Progenitor cell of endocrine pancreas (in vitro differentiated cells): ENCODE data around the gene RUNX3. TPM values are rescaled to one million over a fixed set of nuclear protein-coding genes. Genes with fewer than 3 reads are reported as not detected.
"Not testable (repeated sequence)": the region's sequence is repeated elsewhere in the genome, so short reads cannot be mapped to it uniquely, and the experiment has no call there.

Experiments
- DNase-seq: peaks from one replicate; pipeline ENCODE4 v3.0.0; 2021; ENCODE audit warnings: low spot score; ENCODE audit not compliant: unreplicated experiment
- H3K27ac Mint-ChIP-seq: 2 replicates; pipeline ENCODE4 v1.8.0; 2021; ENCODE audit warnings: mild to moderate bottlenecking, moderate library complexity, mixed read lengths
- H3K27me3 Mint-ChIP-seq: 2 replicates; pipeline ENCODE4 v1.8.0; 2021; ENCODE audit warnings: mixed read lengths
- H3K36me3 Mint-ChIP-seq: 2 replicates; pipeline ENCODE4 v1.8.0; 2022; ENCODE audit warnings: mixed read lengths; ENCODE audit not compliant: insufficient read depth
- H3K4me1 Mint-ChIP-seq: 2 replicates; pipeline ENCODE4 v1.8.0; 2021; ENCODE audit warnings: low read depth, mixed read lengths
- H3K4me3 Mint-ChIP-seq: 2 replicates; pipeline ENCODE4 v1.8.0; 2021; ENCODE audit warnings: low read depth, mild to moderate bottlenecking, moderate library complexity, mixed read lengths
- H3K9me3 Mint-ChIP-seq: 2 replicates; pipeline ENCODE4 v1.8.0; 2021; ENCODE audit warnings: low read depth, mixed read lengths
- CTCF ChIP-seq: fragments of 200-600 bp; sonication (generic); IDR thresholded peaks from one replicate; pipeline ENCODE4 v1.5.0; 2021; ENCODE audit warnings: antibody characterized with exemption, mild to moderate bottlenecking; ENCODE audit not compliant: unreplicated experiment
- total RNA-seq: library from RNA; stranded (reverse); gene quantifications from 2 replicates; pipeline ENCODE4 v1.2.1, GENCODE V29; 2021

RUNX3 gene
- total RNA-seq, 1 donor from 2014 or later: not detected

GRCh38 chr1:24910751-24911650, 19.1 kb downstream of the RUNX3 start:
- Mint-ChIP-seq H3K4me1 (peaks cover 3% of the 10 kb centered on the region), H3K4me3 (no peak overlapping the region), H3K9me3 (peaks cover 6% of the 10 kb centered on the region), H3K27me3 (peaks cover 12% of the 10 kb centered on the region), H3K27ac (no peak overlapping the region), H3K36me3 (no peaks in the 10 kb centered on the region)
- no peak for DNase-seq
- TF ChIP-seq CTCF: no peak

DNA sequence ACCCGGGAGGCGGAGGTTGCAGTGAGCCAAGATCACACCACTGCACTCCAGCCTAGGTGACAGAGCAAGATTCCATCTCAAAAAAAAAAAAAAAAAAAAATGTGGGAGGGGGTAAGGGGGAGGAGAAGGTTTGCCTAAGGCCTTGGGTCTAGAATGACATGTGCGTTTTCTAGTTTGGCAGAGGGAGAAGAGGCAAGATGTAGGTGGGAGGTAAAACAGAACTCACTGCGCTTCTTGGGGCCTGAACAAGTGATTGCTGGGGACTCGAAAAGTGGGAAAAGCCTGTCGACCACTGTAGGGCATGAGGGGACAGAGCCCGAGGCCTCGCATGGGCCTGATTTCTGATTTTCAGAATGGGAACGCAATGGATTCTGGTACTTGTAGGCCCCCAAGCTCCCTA, 19.9 kb downstream of the RUNX3 start:
- no peak for DNase-seq
- Mint-ChIP-seq H3K36me3 (no peaks in the 10 kb centered on the region), H3K9me3 (peaks cover 6% of the 10 kb centered on the region), H3K27me3 (peaks cover 10% of the 10 kb centered on the region), H3K4me3 (no peak overlapping the region), H3K4me1 (peaks cover 3% of the 10 kb centered on the region), H3K27ac (no peak overlapping the region)
- TF ChIP-seq CTCF: no peak

DNA sequence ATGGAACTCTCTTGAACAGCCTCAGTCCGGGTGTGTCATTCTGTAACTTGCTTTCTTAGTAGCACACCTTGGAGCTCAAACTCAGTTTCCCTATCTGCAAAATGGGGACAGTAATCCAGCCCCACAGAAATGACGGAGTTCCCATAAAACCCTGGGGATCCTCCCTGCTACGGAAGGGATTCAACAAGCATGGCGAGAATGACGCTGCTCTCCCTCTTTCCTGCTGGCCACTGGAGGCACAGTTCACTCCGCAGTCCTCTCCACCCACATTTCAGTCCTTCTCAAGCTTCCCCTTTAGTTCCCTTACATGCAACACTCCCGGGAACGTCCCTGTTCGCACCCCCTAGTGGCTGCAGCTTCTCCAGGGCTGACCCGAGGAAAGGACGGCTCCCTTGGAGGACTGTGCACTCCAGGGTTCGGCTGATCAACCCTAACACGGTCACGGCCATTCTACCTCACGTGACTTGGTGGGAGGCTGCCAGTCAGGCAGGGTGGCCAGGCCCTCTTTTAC, 20.6 kb downstream of the RUNX3 start:
- Mint-ChIP-seq H3K36me3 (no peaks in the 10 kb centered on the region), H3K9me3 (peaks cover 6% of the 10 kb centered on the region), H3K4me1 (peaks cover 3% of the 10 kb centered on the region), H3K4me3 (no peak overlapping the region), H3K27me3 (peaks cover 9% of the 10 kb centered on the region), H3K27ac (peak overlapping the region; percentile 22)
- peak; percentile 51 for DNase-seq
- TF ChIP-seq CTCF: peak; percentile 65

DNA sequence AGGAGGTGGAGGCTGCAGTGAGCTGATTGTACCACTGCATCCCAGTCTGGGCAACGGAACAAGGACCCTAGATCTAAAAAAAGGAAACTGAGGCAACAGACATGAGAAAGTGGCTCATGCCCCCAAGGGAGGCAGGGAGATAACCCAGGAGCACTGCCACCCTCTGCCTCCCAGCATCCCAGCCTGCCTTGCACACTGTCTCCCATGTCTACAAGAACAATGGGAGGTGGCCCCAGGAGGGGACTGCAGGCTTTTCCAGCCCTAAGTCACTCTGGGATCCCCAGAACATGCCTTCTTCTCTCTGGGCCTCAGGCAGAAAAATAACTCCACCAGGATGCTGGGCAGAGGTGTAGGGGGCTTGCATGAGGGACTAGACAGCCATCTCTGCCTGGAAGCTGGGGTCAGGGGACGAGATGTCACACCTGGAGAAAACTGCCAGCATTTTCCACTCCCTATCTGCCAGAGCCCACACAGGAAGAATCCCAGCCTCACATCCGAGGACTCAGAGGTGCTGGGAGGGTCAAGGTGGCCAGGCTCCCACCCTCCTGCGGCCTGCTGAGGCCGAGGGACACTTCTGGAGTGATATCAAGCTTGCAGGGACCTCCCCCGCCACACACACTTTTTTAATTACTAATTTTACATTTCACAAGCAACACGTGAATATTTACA, 21.4 kb downstream of the RUNX3 start:
- no peak overlapping the region for H3K27ac Mint-ChIP-seq
- TF ChIP-seq CTCF: no peak
- peaks cover 6% of the 10 kb centered on the region for H3K9me3 Mint-ChIP-seq
- H3K27me3 Mint-ChIP-seq: peaks cover 9% of the 10 kb centered on the region
- peaks cover 3% of the 10 kb centered on the region for H3K4me1 Mint-ChIP-seq
- H3K36me3 Mint-ChIP-seq: no peaks in the 10 kb centered on the region
- H3K4me3 Mint-ChIP-seq: no peak overlapping the region
- DNase-seq: no peak

GRCh38 chr1:24907587-24908294, 22.3 kb downstream of the RUNX3 start:
- H3K27me3 Mint-ChIP-seq, H3K4me1 Mint-ChIP-seq, H3K4me3 Mint-ChIP-seq, H3K36me3 Mint-ChIP-seq, H3K9me3 Mint-ChIP-seq, H3K27ac Mint-ChIP-seq, DNase-seq: not testable (repeated sequence)
